BLaER1 (cell line): ENCODE measurements around the gene ZNF584.
"Not testable (repeated sequence)": the region's sequence is repeated elsewhere in the genome, so short reads cannot be mapped to it uniquely, and the experiment has no call there.

Experiments used
- H3K27ac ChIP-seq: shearing (Covaris generic); formaldehyde crosslinking; 2 replicates; pipeline ENCODE4 v1.8.1; 2022
- H3K27me3 ChIP-seq: shearing (Covaris generic); formaldehyde crosslinking; 2 replicates; pipeline ENCODE4 v1.8.1; 2022
- H3K36me3 ChIP-seq: shearing (Covaris generic); formaldehyde crosslinking; 2 replicates; pipeline ENCODE4 v1.8.1; 2022
- H3K4me1 ChIP-seq: shearing (Covaris generic); formaldehyde crosslinking; 2 replicates; pipeline ENCODE4 v1.8.1; 2022
- H3K4me2 ChIP-seq: shearing (Covaris generic); formaldehyde crosslinking; 2 replicates; pipeline ENCODE4 v1.8.1; 2022
- H3K4me3 ChIP-seq: shearing (Covaris generic); formaldehyde crosslinking; 2 replicates; pipeline ENCODE4 v1.8.1; 2022
- H3K9ac ChIP-seq: shearing (Covaris generic); formaldehyde crosslinking; 2 replicates; pipeline ENCODE4 v1.8.1; 2022
- H3K9me3 ChIP-seq: shearing (Covaris generic); formaldehyde crosslinking; 2 replicates; pipeline ENCODE4 v1.8.1; 2022
- H4K20me1 ChIP-seq: shearing (Covaris generic); formaldehyde crosslinking; 2 replicates; pipeline ENCODE4 v1.8.1; 2022
- Cebpa-rat ChIP-seq: shearing (Covaris generic); IDR thresholded peaks from 2 replicates; pipeline ENCODE4 v1.8.1; 2022

Gene ZNF584

DNA sequence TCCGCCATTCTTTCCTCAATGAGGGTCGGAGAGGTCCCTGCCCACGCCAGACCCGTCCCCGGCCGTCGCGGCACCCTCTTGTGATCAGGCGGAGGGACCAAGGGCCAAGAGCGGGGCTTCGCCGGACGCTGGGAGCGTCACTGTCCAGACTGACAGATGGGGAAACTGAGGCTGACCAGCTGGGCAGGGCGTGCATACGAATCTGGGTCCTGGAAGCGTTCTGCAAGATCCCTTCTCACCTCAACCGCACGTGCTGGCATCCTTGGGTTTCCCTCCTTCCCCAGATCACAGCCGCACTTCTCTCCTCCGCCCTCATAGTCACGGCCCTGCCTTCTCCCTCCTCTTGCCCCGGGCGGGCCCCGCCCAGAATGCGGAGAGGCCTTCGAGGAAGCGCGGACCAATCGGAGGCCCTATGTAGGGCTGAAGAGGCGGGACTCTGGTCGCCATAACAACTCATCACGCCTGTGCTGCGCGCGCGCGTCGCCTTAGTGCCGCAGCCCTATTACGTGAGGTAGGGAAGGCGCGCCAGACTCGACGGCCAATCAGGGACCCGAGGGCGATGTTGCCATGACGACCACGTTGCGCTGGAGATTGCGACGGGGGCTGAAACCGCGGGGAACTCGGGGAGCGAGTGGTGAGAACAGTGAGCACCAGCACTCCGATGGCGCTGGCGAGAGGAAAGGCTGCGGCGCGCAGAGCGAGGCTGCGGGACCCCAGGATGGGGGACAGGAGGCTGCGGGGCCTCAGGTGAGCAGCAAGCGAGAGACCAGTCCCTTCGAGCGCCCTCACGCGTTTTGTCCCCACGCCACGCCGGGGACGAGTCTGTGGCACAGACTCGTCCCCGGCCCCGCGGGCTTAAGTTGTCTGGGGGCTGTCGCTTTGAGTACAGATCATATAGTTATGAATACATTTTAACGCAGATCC lies 7.3 kb upstream of the ZNF584 start:
- Histone ChIP-seq H3K27ac (peak overlapping the region; percentile 53), H3K27me3 (peaks cover 1% of the 10 kb centered on the region; the same call in 1 of the 2 replicates), H3K4me2 (peak overlapping the region; percentile 86), H3K36me3 (peaks cover 6% of the 10 kb centered on the region; the same call in 1 of the 2 replicates), H3K4me1 (peaks cover 19% of the 10 kb centered on the region), H3K9ac (peak overlapping the region; percentile 78), H3K4me3 (peak overlapping the region; percentile 77), H4K20me1 (0 out of 2 replicates have a peak, but pooled peaks cover under 1% of the 10 kb centered on the region), H3K9me3 (no peaks in the 10 kb centered on the region)
- no peak for TF ChIP-seq Cebpa-rat

DNA sequence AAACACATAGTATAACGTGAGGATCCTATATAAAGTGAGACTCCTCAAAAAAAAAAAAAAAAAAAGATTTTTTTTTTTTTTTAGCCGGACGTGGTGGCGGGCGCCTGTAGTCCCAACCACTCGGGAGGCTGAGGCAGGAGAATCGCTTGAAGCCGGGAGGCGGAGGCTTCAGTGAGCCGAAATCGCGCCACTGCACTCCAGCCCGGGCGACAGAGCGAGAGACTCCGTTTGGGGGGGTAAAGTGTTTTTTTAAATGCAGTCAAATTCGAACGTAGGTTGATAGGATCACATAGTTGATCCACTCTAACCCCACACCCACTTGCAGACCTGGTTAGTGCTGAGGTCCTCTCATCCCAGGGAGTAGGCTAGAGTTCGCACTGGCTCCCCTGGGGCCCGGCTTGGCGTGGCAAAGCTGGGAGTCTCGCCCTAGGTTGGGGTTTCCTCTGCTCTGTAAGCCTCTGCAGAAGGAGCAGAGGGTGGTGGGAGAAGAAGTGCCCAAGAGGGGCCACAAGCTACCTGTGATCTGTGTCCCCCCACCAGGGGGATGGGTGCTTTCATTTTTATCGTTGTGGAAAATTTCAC lies 6.5 kb upstream of the ZNF584 start:
- Histone ChIP-seq H4K20me1 (no peaks in the 10 kb centered on the region), H3K27ac (peak overlapping the region; percentile 53), H3K4me2 (peak overlapping the region; percentile 81), H3K27me3 (no peaks in the 10 kb centered on the region), H3K4me1 (peaks cover 25% of the 10 kb centered on the region), H3K4me3 (peak overlapping the region; percentile 77), H3K36me3 (0 out of 2 replicates have a peak, but pooled peaks cover 3% of the 10 kb centered on the region), H3K9me3 (no peaks in the 10 kb centered on the region), H3K9ac (peak overlapping the region; percentile 78)
- no peak for TF ChIP-seq Cebpa-rat

- not testable (repeated sequence) for H3K9ac ChIP-seq, H3K4me2 ChIP-seq, H3K36me3 ChIP-seq, H3K27ac ChIP-seq, H4K20me1 ChIP-seq, H3K4me3 ChIP-seq, H3K27me3 ChIP-seq, H3K9me3 ChIP-seq
- H3K4me1 ChIP-seq = peaks cover 34% of the 10 kb centered on the region
Measured at GRCh38 chr19:58403920-58404478, 4.5 kb upstream of the ZNF584 start.

DNA sequence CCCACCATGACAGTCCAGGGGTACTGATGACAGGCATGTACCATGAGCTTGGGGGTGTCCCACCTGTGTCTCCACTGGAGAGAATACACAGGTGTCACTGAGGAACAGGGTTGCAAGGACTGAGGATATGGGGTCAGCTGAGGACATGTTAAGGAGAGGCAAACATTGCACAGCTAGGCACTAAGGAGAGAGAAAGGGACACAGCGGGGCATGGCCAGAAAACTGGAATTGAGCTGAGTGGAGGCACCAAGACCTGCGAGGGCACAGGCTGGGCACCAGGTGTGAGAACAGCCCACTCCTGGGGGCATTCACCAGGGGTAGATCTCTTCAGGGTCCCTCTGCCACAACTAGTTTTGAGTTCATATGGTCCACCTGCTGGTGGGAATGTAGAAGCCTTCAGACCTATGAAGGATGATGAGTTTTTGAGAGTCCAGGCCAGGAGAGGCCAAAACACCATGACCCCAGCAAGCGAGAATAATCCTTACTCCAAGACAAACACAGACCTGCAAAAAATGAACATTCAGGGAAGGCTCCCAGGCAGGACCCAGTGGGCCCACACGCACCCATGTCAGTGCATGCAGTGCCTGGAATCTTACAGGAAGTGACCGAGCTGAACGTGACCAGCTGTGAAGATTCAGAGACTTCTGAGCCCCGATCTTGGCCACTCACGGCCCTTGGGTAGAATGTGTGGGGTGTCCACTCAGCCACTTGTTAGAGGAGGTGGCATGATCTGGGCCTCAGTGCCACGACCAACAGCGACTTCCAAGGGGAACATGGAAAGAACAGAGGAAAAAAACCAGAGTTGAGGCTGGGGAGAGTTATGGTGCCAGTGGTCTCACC lies 1.4 kb upstream of the ZNF584 start:
- Histone ChIP-seq H3K36me3 (no peaks in the 10 kb centered on the region), H3K4me1 (peaks cover 33% of the 10 kb centered on the region), H3K27ac (peak overlapping the region; percentile 84), H3K4me3 (peak overlapping the region; percentile 94), H3K9ac (peak overlapping the region; percentile 86), H3K9me3 (no peaks in the 10 kb centered on the region), H4K20me1 (peaks cover 9% of the 10 kb centered on the region; the same call in 1 of the 2 replicates), H3K4me2 (peak overlapping the region; percentile 95), H3K27me3 (no peaks in the 10 kb centered on the region)
- no peak for TF ChIP-seq Cebpa-rat

DNA sequence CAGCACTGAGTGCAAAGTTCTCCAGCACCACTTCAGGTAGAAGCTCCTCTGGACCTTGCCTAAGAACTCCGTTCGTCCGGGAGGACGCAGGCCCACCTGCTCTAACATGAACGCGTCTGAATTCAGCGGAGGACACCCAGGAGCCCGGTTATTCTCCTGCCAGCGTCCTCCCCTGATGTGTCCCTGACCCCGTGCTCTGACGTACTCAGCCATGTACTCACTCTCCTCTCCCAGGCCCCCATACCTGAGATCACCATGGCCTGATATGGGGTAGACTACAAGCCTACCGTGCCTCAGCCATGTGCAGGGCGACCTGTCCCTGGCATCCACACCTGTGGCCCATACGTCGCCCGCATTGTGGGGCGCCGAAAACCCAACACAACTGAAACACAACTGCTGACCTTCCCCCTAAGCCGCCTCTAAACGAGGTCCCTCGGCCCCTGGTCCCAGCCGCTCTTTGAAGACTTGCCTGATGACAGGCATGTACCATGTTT lies 744 bp upstream of the ZNF584 start:
- H3K36me3 ChIP-seq = 0 out of 2 replicates have a peak, but pooled peaks cover 4% of the 10 kb centered on the region
- no peaks in the 10 kb centered on the region for H3K9me3 ChIP-seq
- no peaks in the 10 kb centered on the region for H3K27me3 ChIP-seq
- peak overlapping the region; percentile 84 for H3K27ac ChIP-seq
- peaks cover 9% of the 10 kb centered on the region; the same call in 1 of the 2 replicates for H4K20me1 ChIP-seq
- peak overlapping the region; percentile 86 for H3K9ac ChIP-seq
- peak overlapping the region; percentile 95 for H3K4me2 ChIP-seq
- TF ChIP-seq Cebpa-rat = no peak
- peaks cover 27% of the 10 kb centered on the region for H3K4me1 ChIP-seq
- H3K4me3 ChIP-seq = peak overlapping the region; percentile 94

DNA sequence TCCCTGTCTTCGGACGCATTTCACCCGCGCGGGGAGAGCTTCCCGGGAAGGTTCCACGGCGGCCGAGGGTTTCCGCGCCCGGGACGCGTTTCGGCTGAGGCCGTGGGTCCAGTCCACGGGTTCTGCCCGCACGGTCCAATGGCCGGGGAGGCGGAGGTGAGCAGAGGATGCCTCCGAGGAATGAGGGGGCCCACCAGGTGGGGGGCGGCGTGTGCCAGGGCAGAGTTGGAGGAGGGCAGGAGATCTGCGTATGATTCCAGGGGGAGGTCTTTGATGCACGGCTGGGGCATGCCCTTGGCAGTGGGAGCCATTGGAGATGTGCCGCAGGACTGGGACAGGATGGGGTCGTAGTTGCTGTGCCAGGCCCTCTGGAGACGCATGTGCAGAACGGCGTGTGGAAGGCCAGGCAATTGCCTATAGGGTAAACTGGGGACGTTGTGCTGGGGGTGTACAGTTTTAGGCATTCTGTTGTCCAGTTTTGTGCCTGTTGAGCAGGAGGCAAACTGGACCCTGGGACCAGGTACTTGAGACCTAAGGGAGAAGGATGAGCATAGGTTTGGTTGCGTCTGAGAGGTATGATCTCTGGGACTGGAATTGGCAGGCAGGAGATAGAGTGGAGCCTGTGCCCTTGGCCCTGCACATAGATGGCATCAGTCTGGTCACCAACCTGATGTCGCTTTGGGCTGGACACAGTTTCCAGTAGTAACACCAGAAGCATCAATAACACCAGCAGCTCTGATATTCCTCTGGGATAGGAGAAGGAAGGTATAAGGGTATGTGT lies 751 bp downstream of the ZNF584 start:
- H3K4me3 ChIP-seq = peak overlapping the region; percentile 94
- H4K20me1 ChIP-seq = peaks cover 9% of the 10 kb centered on the region; the same call in 1 of the 2 replicates
- H3K27ac ChIP-seq = peak overlapping the region; percentile 61
- TF ChIP-seq Cebpa-rat = no peak
- H3K9me3 ChIP-seq = no peaks in the 10 kb centered on the region
- H3K4me2 ChIP-seq = peak overlapping the region; percentile 93
- no peaks in the 10 kb centered on the region for H3K27me3 ChIP-seq
- H3K9ac ChIP-seq = peak overlapping the region; percentile 86
- H3K4me1 ChIP-seq = peaks cover 27% of the 10 kb centered on the region
- 0 out of 2 replicates have a peak, but pooled peaks cover 4% of the 10 kb centered on the region for H3K36me3 ChIP-seq

DNA sequence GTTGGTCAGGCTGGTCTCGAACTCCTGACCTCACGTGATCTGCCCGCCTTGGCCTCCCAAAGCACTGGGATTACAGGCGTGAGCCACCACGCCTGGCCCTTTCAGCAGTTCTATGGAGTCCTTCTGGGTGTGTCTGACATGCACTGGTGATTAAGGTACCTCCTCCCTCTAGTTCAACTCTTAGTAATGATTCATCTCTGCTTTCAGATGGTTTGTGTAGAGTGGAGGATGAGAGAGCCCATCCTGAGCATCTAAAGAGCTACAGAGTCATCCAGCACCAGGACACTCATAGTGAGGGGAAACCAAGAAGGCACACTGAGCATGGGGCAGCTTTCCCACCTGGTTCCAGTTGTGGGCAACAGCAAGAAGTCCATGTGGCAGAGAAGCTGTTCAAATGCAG lies 8.2 kb downstream of the ZNF584 start:
- no peak overlapping the region for H3K4me2 ChIP-seq
- peaks cover 28% of the 10 kb centered on the region for H3K9me3 ChIP-seq
- H3K27ac ChIP-seq = no peak overlapping the region
- no peaks in the 10 kb centered on the region for H3K27me3 ChIP-seq
- no peaks in the 10 kb centered on the region for H4K20me1 ChIP-seq
- no peak for TF ChIP-seq Cebpa-rat
- no peak overlapping the region for H3K4me3 ChIP-seq
- H3K9ac ChIP-seq = no peak overlapping the region
- peaks cover 75% of the 10 kb centered on the region for H3K36me3 ChIP-seq
- H3K4me1 ChIP-seq = no peaks in the 10 kb centered on the region

- no peak overlapping the region for H3K27ac ChIP-seq
- H3K36me3 ChIP-seq = peaks cover 80% of the 10 kb centered on the region
- no peak overlapping the region for H3K9ac ChIP-seq
- H4K20me1 ChIP-seq = no peaks in the 10 kb centered on the region
- no peaks in the 10 kb centered on the region for H3K4me1 ChIP-seq
- H3K9me3 ChIP-seq = peaks cover 28% of the 10 kb centered on the region
- no peak overlapping the region for H3K4me3 ChIP-seq
- TF ChIP-seq Cebpa-rat = no peak
- H3K27me3 ChIP-seq = no peaks in the 10 kb centered on the region
- no peak overlapping the region for H3K4me2 ChIP-seq
Measured at GRCh38 chr19:58417071-58417470, 8.6 kb downstream of the ZNF584 start.

DNA sequence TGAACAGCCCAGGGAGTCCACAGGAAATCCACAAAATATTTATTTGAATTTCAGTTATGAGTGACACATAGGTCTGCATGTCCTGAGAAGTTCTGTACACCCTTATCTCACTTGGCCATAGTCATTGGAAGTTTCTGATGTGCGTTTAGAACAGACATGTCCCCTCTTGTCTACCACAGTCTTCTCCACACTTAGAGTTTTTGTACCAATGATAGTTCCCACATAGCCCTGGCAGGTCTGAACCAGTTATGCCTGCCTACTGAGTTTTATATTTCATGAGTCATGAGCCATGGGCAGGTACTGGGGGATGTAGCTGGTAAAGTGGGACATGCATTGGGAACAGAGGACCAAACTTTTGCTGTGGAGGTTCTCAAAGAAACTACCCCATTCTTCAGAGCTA lies 20.2 kb downstream of the ZNF584 start:
- no peak overlapping the region for H3K27ac ChIP-seq
- H3K36me3 ChIP-seq = peaks cover 33% of the 10 kb centered on the region
- no peaks in the 10 kb centered on the region for H3K4me1 ChIP-seq
- no peaks in the 10 kb centered on the region for H3K27me3 ChIP-seq
- TF ChIP-seq Cebpa-rat = no peak
- H4K20me1 ChIP-seq = no peaks in the 10 kb centered on the region
- H3K9me3 ChIP-seq = peaks cover 55% of the 10 kb centered on the region
- H3K9ac ChIP-seq = no peak overlapping the region
- no peak overlapping the region for H3K4me2 ChIP-seq
- H3K4me3 ChIP-seq = no peak overlapping the region
